A549 (cell line): Measurements from ENCODE around the gene USP34.

Experiments
- MYC ChIP-seq: IDR thresholded peaks from 2 replicates; pipeline ENCODE4 v1.6.1; 2012; ENCODE audit warnings: mild to moderate bottlenecking, inconsistent platforms, low read length, improper control_type of control experiment, borderline replicate concordance
- POLR2A ChIP-seq: IDR thresholded peaks from 2 replicates; pipeline ENCODE4 v1.6.1; 2012; ENCODE audit warnings: mild to moderate bottlenecking, low read length
- RAD21 ChIP-seq, 2 experiments: fragments of >200 bp in 1 of 2; sonication (Bioruptor Twin) in 1 of 2; formaldehyde crosslinking in 1 of 2; IDR thresholded peaks in 1 of 2; conservative IDR thresholded peaks in 1 of 2; 2 replicates in 1 of 2; 3 replicates in 1 of 2; pipeline ENCODE4 v1.6.1; 2012 to 2018; ENCODE audit warnings: inconsistent platforms in 1 of 2
- SREBF2 ChIP-seq: fragments of 450-650 bp; IDR thresholded peaks from 2 replicates; pipeline ENCODE4 v1.6.1; 2014; ENCODE audit warnings: mild to moderate bottlenecking, moderate library complexity
- TF ChIP-seq, protein P1 (sequence below): fragments of >200 bp; sonication (Bioruptor Twin); formaldehyde crosslinking; IDR thresholded peaks from 3 replicates; pipeline ENCODE4 v1.5.1; 2016

DNA sequence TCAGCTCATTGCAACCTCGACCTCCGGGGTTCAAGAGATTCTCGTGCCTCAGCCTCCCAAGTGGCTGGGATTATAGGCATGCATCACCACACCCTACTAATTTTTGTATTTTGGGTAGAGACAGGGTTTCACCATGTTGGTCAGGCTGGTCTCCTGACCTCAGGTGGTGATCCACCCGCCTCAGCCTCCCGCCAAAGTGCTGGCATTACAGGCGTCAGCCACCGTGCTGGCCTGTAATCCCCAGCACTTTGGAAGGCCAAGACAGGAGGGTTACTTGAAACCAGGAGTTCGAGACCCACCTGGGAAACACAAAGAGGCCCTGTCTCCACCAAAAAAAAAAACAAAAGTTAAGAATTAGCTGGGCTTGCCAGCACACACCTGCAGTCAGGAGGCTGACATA, 18.5 kb downstream of the USP34 start:
- TF ChIP-seq SREBF2 (no peak), MYC (no peak), RAD21 (conservative IDR thresholded peaks at IDR 0.05 in 1 of 2, IDR thresholded peaks at IDR 0.05 in 1 of 2) (no peak), POLR2A (no peak)
- TF ChIP-seq, protein P1, sequence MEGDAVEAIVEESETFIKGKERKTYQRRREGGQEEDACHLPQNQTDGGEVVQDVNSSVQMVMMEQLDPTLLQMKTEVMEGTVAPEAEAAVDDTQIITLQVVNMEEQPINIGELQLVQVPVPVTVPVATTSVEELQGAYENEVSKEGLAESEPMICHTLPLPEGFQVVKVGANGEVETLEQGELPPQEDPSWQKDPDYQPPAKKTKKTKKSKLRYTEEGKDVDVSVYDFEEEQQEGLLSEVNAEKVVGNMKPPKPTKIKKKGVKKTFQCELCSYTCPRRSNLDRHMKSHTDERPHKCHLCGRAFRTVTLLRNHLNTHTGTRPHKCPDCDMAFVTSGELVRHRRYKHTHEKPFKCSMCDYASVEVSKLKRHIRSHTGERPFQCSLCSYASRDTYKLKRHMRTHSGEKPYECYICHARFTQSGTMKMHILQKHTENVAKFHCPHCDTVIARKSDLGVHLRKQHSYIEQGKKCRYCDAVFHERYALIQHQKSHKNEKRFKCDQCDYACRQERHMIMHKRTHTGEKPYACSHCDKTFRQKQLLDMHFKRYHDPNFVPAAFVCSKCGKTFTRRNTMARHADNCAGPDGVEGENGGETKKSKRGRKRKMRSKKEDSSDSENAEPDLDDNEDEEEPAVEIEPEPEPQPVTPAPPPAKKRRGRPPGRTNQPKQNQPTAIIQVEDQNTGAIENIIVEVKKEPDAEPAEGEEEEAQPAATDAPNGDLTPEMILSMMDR, result no peak
